Measurements from ENCODE around the gene MYO5A. TPM values are rescaled to one million over a fixed set of nuclear protein-coding genes. Genes with fewer than 3 reads are reported as not detected.

Gene MYO5A
- total RNA-seq, 1 experiment from 2014 or later = 29.2 TPM

- POLR2A ChIA-PET = no interaction called here
- Mint-ChIP-seq H3K9me3 (no peaks in the 10 kb centered on the region), H3K36me3 (peaks cover 14% of the 10 kb centered on the region), H3K4me3 (no peak overlapping the region), H3K4me1 (peaks cover 3% of the 10 kb centered on the region; the same call in 1 of the 2 replicates), H3K27me3 (ENCODE audit: low read depth) (no peaks in the 10 kb centered on the region), H3K27ac (no peak overlapping the region; the same call in 1 of the 2 replicates)
- TF ChIP-seq ATF3 (CRISPR knock-in tag; conservative IDR thresholded peaks at IDR 0.05) = no peak
- TF ChIP-seq, protein P1, sequence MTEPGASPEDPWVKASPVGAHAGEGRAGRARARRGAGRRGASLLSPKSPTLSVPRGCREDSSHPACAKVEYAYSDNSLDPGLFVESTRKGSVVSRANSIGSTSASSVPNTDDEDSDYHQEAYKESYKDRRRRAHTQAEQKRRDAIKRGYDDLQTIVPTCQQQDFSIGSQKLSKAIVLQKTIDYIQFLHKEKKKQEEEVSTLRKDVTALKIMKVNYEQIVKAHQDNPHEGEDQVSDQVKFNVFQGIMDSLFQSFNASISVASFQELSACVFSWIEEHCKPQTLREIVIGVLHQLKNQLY (CRISPR knock-in tag; IDR thresholded peaks at IDR 0.05) = no peak
- TF ChIP-seq, protein P2, sequence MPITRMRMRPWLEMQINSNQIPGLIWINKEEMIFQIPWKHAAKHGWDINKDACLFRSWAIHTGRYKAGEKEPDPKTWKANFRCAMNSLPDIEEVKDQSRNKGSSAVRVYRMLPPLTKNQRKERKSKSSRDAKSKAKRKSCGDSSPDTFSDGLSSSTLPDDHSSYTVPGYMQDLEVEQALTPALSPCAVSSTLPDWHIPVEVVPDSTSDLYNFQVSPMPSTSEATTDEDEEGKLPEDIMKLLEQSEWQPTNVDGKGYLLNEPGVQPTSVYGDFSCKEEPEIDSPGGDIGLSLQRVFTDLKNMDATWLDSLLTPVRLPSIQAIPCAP (CRISPR knock-in tag; IDR thresholded peaks at IDR 0.05) = no peak
- TF ChIP-seq SMAD4 (CRISPR knock-in tag; IDR thresholded peaks at IDR 0.05) = no peak
- no peak for TF ChIP-seq PRDM15 (CRISPR knock-in tag; IDR thresholded peaks at IDR 0.05)
- TF ChIP-seq ZBTB21 (CRISPR knock-in tag; IDR thresholded peaks at IDR 0.05; ENCODE audit: borderline replicate concordance) = no peak
- no peak for TF ChIP-seq IRF2 (CRISPR knock-in tag; IDR thresholded peaks at IDR 0.05; ENCODE audit: borderline replicate concordance, low read depth)
- TF ChIP-seq NFE2L1 (CRISPR knock-in tag; IDR thresholded peaks at IDR 0.05) = no peak
- TF ChIP-seq, protein P3, sequence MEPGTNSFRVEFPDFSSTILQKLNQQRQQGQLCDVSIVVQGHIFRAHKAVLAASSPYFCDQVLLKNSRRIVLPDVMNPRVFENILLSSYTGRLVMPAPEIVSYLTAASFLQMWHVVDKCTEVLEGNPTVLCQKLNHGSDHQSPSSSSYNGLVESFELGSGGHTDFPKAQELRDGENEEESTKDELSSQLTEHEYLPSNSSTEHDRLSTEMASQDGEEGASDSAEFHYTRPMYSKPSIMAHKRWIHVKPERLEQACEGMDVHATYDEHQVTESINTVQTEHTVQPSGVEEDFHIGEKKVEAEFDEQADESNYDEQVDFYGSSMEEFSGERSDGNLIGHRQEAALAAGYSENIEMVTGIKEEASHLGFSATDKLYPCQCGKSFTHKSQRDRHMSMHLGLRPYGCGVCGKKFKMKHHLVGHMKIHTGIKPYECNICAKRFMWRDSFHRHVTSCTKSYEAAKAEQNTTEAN (CRISPR knock-in tag; IDR thresholded peaks at IDR 0.05) = no peak
- TF ChIP-seq HMGA2 (CRISPR knock-in tag; IDR thresholded peaks at IDR 0.05) = no peak
- TF ChIP-seq NR3C1 (CRISPR knock-in tag; conservative IDR thresholded peaks at IDR 0.05; ENCODE audit: low read depth) = no peak
- TF ChIP-seq NR2C2 (CRISPR knock-in tag; IDR thresholded peaks at IDR 0.05) = no peak
- no peak for TF ChIP-seq GABPB1 (CRISPR knock-in tag; IDR thresholded peaks at IDR 0.05)
- no peak for TF ChIP-seq ZNF232 (CRISPR knock-in tag; IDR thresholded peaks at IDR 0.05)
- TF ChIP-seq USF2 (CRISPR knock-in tag; IDR thresholded peaks at IDR 0.05) = no peak
- no peak for TF ChIP-seq PREB (CRISPR knock-in tag; IDR thresholded peaks at IDR 0.05; ENCODE audit: borderline replicate concordance)
- no peak for TF ChIP-seq CBFB (CRISPR knock-in tag; IDR thresholded peaks at IDR 0.05; ENCODE audit: low read depth)
- ATAC-seq (no peak), DNase-seq (ENCODE audit: low spot score) (no peak)
- CTCF ChIA-PET = interaction anchor here (1.4 kb wide), 1 partner anchor 144 kb away, joined by 3 read pairs; no protein-coding TSS in a partner anchor
Observed at GRCh38 chr15:52361494-52361893, 167.2 kb downstream of the MYO5A start.
